Hepatocyte (in vitro differentiated cells): ENCODE data around the gene ZDHHC24. TPM values are rescaled to one million over a fixed set of nuclear protein-coding genes. Genes with fewer than 3 reads are reported as not detected.
A peak's percentile ranks its signal among the peaks of the same experiment; 100 is the strongest.

Experiments used
- DNase-seq: peaks from one replicate; pipeline ENCODE4 v3.0.0-alpha.2; 2016; ENCODE audit warnings: low spot score
- H2AFZ ChIP-seq: fragments of 200-600 bp; sonication (generic); 2 replicates; pipeline ENCODE4 v1.6.0; 2016; ENCODE audit warnings: antibody characterized with exemption, mild to moderate bottlenecking
- H3K27ac ChIP-seq: fragments of 200-600 bp; sonication (generic); 2 replicates; pipeline ENCODE4 v1.5.1; 2016; ENCODE audit warnings: mild to moderate bottlenecking
- H3K27me3 ChIP-seq: fragments of 200-600 bp; sonication (generic); 2 replicates; pipeline ENCODE4 v1.6.1; 2016
- H3K36me3 ChIP-seq: fragments of 200-600 bp; sonication (generic); replicated peaks from 2 replicates; pipeline ENCODE4 v1.5.1; 2016; ENCODE audit warnings: low read depth; ENCODE audit not compliant: insufficient read depth
- H3K4me1 ChIP-seq: fragments of 200-600 bp; sonication (generic); 2 replicates; pipeline ENCODE4 v1.5.1; 2016; ENCODE audit warnings: mild to moderate bottlenecking, moderate library complexity; ENCODE audit not compliant: insufficient read depth
- H3K4me2 ChIP-seq: fragments of 200-600 bp; sonication (generic); 2 replicates; pipeline ENCODE4 v1.6.0; 2016
- H3K4me3 ChIP-seq: fragments of 200-600 bp; sonication (generic); 2 replicates; pipeline ENCODE4 v1.5.1; 2016; ENCODE audit warnings: mild to moderate bottlenecking
- H3K79me2 ChIP-seq: fragments of 200-600 bp; sonication (generic); 2 replicates; pipeline ENCODE4 v1.6.0; 2017; ENCODE audit warnings: mild to moderate bottlenecking
- H3K9me2 ChIP-seq: fragments of 200-600 bp; sonication (generic); replicated peaks from 2 replicates; pipeline ENCODE4 v1.6.0; 2017; ENCODE audit warnings: mild to moderate bottlenecking; ENCODE audit not compliant: insufficient read depth
- H3K9me3 ChIP-seq: fragments of 200-600 bp; sonication (generic); 2 replicates; pipeline ENCODE4 v1.5.1; 2016; ENCODE audit warnings: low read depth, mild to moderate bottlenecking
- H4K20me1 ChIP-seq: fragments of 200-600 bp; sonication (generic); 2 replicates; pipeline ENCODE4 v1.6.0; 2016; ENCODE audit warnings: mild to moderate bottlenecking; ENCODE audit not compliant: insufficient read depth, poor library complexity, severe bottlenecking
- EZH2 ChIP-seq: fragments of 200-600 bp; sonication (generic); IDR thresholded peaks from 2 replicates; pipeline ENCODE4 v1.6.1; 2016; ENCODE audit warnings: antibody characterized with exemption, mild to moderate bottlenecking, borderline replicate concordance
- EZH2phosphoT487 ChIP-seq: fragments of 200-600 bp; sonication (generic); IDR thresholded peaks from one replicate; pipeline ENCODE4 v1.6.1; 2018; ENCODE audit warnings: antibody characterized with exemption, mild to moderate bottlenecking, low read depth, moderate library complexity; ENCODE audit not compliant: unreplicated experiment, severe bottlenecking
- WGBS: methylation state at CpG from one replicate; pipeline ENCODE4 v1.1.6; 2016; ENCODE audit warnings: low lambda C conversion rate; ENCODE audit errors: missing lambda C conversion rate; 5-methylcytosine and 5-hydroxymethylcytosine counted together
- polyA plus RNA-seq: library from polyadenylated mRNA; unstranded; fragments of >200 nt; fragmentation: Nextera tagmentation; extraction: Ambion mirVana; gene quantifications from 2 replicates; pipeline ENCODE4 v1.2.1, GENCODE V29; 2016
- total RNA-seq: library from RNA; depleted of rRNA; stranded (reverse); fragments of >200 nt; gene quantifications from 2 replicates; pipeline ENCODE4 v1.2.3, GENCODE V29; 2014
- TF ChIP-seq, protein P1 (sequence below): fragments of 200-600 bp; sonication (generic); IDR thresholded peaks from 2 replicates; pipeline ENCODE4 v1.5.1; 2016; ENCODE audit warnings: antibody characterized with exemption, mild to moderate bottlenecking; ENCODE audit not compliant: poor library complexity

ZDHHC24 gene
- total and polyA plus RNA-seq, 2 experiments from 2014 or later: 10.3 to 16.9 TPM

GRCh38 chr11:66484806-66485380 is 61.0 kb downstream of the ZDHHC24 start:
- Histone ChIP-seq H3K36me3 (no peaks in the 10 kb centered on the region), H3K27ac (no peak overlapping the region), H3K27me3 (no peaks in the 10 kb centered on the region), H3K4me2 (no peak overlapping the region), H2AFZ (no peak overlapping the region), H4K20me1 (no peaks in the 10 kb centered on the region), H3K9me3 (no peaks in the 10 kb centered on the region), H3K4me1 (peaks cover 2% of the 10 kb centered on the region), H3K79me2 (peaks cover 10% of the 10 kb centered on the region), H3K4me3 (no peak overlapping the region), H3K9me2 (no peaks in the 10 kb centered on the region)
- DNase-seq: no peak
- 90% methylated on average over 7 of the region's 7 CpGs for WGBS
- TF ChIP-seq, protein P1, sequence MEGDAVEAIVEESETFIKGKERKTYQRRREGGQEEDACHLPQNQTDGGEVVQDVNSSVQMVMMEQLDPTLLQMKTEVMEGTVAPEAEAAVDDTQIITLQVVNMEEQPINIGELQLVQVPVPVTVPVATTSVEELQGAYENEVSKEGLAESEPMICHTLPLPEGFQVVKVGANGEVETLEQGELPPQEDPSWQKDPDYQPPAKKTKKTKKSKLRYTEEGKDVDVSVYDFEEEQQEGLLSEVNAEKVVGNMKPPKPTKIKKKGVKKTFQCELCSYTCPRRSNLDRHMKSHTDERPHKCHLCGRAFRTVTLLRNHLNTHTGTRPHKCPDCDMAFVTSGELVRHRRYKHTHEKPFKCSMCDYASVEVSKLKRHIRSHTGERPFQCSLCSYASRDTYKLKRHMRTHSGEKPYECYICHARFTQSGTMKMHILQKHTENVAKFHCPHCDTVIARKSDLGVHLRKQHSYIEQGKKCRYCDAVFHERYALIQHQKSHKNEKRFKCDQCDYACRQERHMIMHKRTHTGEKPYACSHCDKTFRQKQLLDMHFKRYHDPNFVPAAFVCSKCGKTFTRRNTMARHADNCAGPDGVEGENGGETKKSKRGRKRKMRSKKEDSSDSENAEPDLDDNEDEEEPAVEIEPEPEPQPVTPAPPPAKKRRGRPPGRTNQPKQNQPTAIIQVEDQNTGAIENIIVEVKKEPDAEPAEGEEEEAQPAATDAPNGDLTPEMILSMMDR: no peak
- TF ChIP-seq EZH2phosphoT487 (no peak), EZH2 (no peak)

DNA sequence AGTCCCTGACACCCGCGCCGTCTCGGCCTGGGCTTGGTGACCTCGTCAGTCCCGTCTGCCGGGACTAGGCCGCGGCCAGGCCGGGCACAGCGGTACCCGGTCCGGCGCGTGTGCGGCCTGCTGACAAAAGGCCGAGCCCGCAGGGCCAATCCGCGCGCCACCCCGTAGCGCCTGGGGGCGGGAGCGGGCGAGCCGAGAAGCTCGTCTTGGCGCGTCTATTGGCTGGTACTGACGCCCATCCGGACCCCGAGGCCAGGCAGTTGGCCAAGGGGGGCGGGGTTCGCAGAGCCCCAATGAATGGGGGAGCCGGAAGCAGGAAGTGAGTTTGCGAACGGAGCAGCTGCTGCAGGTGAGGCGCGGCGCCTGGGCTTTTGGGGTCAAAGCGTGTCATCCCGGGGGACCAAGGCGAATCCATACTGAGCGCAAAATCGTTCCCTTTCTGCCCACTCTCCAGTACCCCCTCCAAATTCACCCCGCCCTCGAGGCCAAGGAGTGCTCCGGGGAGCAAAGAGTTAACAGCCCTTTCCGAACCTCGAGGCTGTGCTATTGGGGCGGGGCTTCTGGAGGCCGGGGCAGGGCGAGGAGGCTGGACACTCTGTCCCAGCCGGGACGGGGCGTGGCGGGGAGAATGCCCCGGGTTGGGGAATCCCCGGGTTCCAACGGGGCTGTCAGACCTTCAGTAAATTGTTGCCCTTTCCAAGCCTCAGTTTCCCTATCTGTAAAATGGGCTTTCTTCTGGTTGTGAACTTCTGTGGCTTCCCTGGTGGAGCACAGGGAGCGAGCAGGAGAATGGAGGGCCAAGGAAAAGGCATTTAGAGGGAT is 65.5 kb downstream of the ZDHHC24 start, which contains the start of gene DPP3:
TSS of gene DPP3 (plus strand) at position 318 of the 822 bp plus-strand sequence. CDS start 1,767 bp downstream, outside the sequence.
- WGBS: under 1% methylated on average over 40 of the region's 62 CpGs
- peaks cover 21% of the 10 kb centered on the region for H3K79me2 ChIP-seq
- H3K9me2 ChIP-seq: no peaks in the 10 kb centered on the region
- DNase-seq: peak; percentile 99
- peak within 1 kb of the TSS; percentile 31 for H3K4me3 ChIP-seq
- H3K4me2 ChIP-seq: peak within 1 kb of the TSS; percentile 97
- H3K4me1 ChIP-seq: peaks cover 11% of the 10 kb centered on the region
- H3K9me3 ChIP-seq: no peaks in the 10 kb centered on the region
- no peaks in the 10 kb centered on the region for H3K36me3 ChIP-seq
- H3K27me3 ChIP-seq: no peaks in the 10 kb centered on the region
- H4K20me1 ChIP-seq: peaks cover 4% of the 10 kb centered on the region
- peak within 1 kb of the TSS; percentile 73 for H2AFZ ChIP-seq
- TF ChIP-seq, protein P1: no peak
- TF ChIP-seq EZH2phosphoT487 (no peak), EZH2 (no peak)
- H3K27ac ChIP-seq: peak within 1 kb of the TSS; percentile 95

DNA sequence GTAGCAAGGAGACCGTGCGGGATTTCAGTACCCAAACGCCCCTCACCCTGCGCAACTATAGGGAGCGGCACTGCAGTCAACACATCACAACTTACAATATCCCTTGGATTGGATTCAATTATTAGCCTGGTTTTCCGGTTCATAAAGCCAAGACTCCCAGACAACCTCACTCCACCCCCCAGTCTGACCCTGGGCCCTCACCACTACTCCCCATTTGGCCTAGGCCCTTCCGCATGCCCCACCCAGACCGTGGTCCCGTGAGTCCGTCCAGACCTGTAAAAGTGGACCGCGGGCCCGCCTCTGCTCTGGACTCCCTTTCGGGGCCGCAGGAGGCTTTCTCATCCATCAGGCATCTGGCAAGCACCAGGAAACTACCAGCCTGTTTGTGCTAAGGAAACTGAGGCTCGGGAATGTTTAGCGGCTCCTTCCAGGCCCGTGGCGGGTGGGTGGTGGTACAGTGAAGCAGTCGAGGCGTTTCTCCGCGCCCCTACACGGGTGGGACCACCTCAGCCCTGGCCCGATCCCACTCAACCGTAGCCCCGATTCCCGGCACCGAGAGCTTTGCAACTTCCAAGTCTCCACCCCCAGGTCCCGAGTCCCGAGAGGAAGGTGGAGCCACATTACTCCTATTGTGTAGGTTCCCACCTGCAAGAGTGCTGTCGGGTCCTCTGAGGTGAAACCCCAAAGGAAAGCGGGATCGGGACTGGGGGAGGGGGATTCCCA is 66.3 kb downstream of the ZDHHC24 start:
- Histone ChIP-seq H3K27ac (peak overlapping the region; percentile 95), H2AFZ (peak overlapping the region; percentile 73), H3K4me3 (peak overlapping the region; percentile 31), H3K9me3 (no peaks in the 10 kb centered on the region), H3K4me1 (peaks cover 11% of the 10 kb centered on the region), H3K9me2 (no peaks in the 10 kb centered on the region), H3K27me3 (no peaks in the 10 kb centered on the region), H3K4me2 (peak overlapping the region; percentile 97), H3K36me3 (no peaks in the 10 kb centered on the region), H4K20me1 (peaks cover 4% of the 10 kb centered on the region), H3K79me2 (peaks cover 21% of the 10 kb centered on the region)
- TF ChIP-seq, protein P1: no peak
- TF ChIP-seq EZH2 (no peak), EZH2phosphoT487 (no peak)
- 2% methylated on average over 34 of the region's 34 CpGs for WGBS
- DNase-seq: peak; percentile 55
